Measurements from ENCODE around the gene DRAM1.
"Not testable (repeated sequence)": the region's sequence is repeated elsewhere in the genome, so short reads cannot be mapped to it uniquely, and the experiment has no call there.

Gene DRAM1

DNA sequence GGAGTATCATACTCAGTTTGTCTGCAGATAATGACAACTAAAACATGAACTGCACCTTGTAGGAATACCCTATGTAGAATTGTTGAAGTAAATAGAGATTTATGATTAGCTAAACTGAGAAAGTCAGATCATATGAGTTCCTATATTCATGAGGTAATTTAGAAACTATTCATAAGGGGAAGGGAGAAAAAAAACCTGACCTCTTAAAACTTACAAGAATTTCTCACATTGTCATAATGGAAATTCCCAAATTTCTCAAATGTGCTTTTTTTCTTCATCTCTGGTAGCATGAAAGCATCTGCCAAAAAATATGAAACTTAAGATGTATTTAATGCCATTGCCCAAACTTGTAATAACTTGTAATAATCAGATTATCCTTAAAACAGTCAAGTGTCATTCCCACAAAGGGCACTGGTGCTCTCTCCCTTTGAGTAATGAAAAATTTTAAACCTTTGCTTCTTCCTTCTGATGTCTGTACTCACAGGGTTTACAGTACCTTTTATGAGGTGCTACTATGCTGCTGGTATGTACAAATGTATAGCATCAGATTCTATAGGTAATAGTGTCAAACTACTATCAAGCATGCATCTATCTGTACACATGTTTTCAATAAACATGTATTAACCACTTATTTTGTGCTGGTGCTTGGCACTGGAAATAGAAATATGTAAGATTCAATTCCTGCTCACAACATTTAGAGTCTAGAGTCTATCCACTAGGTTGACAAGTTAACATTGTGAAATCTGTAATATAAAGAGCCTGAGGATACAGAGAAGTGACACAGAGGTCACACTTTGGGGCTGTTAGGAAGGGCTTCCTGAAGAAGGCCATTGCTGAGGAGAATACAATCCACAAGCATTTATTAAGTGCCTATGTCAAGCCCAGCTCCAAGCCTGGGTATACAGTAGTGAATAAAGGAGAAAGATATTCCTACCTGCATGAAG lies 17.4 kb upstream of the DRAM1 start:
- H3K9me3 ChIP-seq (ENCODE audit: control insufficient read depth, low read length) = no peaks in the 10 kb centered on the region

DNA sequence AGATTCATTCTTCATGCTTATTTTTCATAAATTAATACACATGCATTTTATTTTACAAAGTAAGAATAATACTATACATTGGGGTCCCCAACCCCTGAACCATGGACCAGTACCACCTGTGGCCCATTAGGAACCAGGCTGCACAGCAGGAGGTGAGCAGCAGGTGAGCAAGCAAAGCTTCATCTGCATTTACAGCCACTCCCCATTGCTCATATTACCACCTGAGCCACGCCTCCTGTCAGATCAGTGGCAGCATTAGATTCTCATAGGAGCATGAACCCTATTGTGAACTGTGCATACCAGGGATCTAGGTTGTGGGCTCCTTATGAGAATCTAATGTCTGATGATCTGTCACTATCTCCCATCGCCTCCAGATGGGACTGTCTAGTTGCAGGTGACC lies 15.7 kb upstream of the DRAM1 start:
- H3K9me3 ChIP-seq (ENCODE audit: control insufficient read depth, low read length); H3K4me1 ChIP-seq (ENCODE audit: control insufficient read depth, insufficient read depth, low read length, poor library complexity, severe bottlenecking); H3K36me3 ChIP-seq (ENCODE audit: control insufficient read depth, insufficient read depth, low read length); H3K27ac ChIP-seq (ENCODE audit: insufficient read depth, low read length, poor library complexity, severe bottlenecking); DNase-seq; H3K27me3 ChIP-seq (replicated peaks; ENCODE audit: control insufficient read depth, insufficient read depth, low read length, poor library complexity, severe bottlenecking); H3K4me3 ChIP-seq (ENCODE audit: insufficient read depth, low read depth, low read length, poor library complexity, severe bottlenecking): not testable (repeated sequence)

More for the DNA sequence above, 17.4 kb upstream of the DRAM1 start:
- H3K36me3 ChIP-seq (ENCODE audit: control insufficient read depth, insufficient read depth, low read length) = no peaks in the 10 kb centered on the region
- no peak for DNase-seq
- no peaks in the 10 kb centered on the region for H3K27me3 ChIP-seq (replicated peaks; ENCODE audit: control insufficient read depth, insufficient read depth, low read length, poor library complexity, severe bottlenecking)
- H3K4me1 ChIP-seq (ENCODE audit: control insufficient read depth, insufficient read depth, low read length, poor library complexity, severe bottlenecking) = no peaks in the 10 kb centered on the region
- H3K27ac ChIP-seq (ENCODE audit: insufficient read depth, low read length, poor library complexity, severe bottlenecking) = no peak overlapping the region
- H3K4me3 ChIP-seq (ENCODE audit: insufficient read depth, low read depth, low read length, poor library complexity, severe bottlenecking) = no peak overlapping the region

DNA sequence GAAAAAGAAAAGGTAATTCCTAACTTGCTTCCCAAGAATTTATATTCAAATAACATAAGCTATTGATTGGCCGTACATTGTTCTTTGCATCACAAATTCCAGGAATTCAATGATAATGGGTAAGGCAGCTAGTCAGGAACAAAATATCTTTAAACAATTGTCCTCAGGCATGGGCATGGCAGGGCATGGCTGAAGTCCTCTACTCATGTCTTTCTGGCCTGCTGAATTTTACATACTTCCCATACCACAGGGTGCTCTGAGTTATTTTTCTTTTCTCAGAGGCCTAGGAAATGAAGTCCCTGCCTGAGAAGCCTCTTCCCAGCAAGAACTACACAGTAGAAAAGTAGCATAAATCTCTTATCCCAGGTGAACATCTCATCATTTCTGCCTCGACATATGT lies 15.1 kb upstream of the DRAM1 start:
- no peaks in the 10 kb centered on the region for H3K4me1 ChIP-seq (ENCODE audit: control insufficient read depth, insufficient read depth, low read length, poor library complexity, severe bottlenecking)
- no peaks in the 10 kb centered on the region for H3K9me3 ChIP-seq (ENCODE audit: control insufficient read depth, low read length)
- no peaks in the 10 kb centered on the region for H3K27me3 ChIP-seq (replicated peaks; ENCODE audit: control insufficient read depth, insufficient read depth, low read length, poor library complexity, severe bottlenecking)
- H3K4me3 ChIP-seq (ENCODE audit: insufficient read depth, low read depth, low read length, poor library complexity, severe bottlenecking) = no peak overlapping the region
- H3K36me3 ChIP-seq (ENCODE audit: control insufficient read depth, insufficient read depth, low read length) = no peaks in the 10 kb centered on the region
- no peak overlapping the region for H3K27ac ChIP-seq (ENCODE audit: insufficient read depth, low read length, poor library complexity, severe bottlenecking)
- DNase-seq = no peak

GRCh38 chr12:101863981-101864380 lies 13.4 kb upstream of the DRAM1 start:
- H3K36me3 ChIP-seq (ENCODE audit: control insufficient read depth, insufficient read depth, low read length) = no peaks in the 10 kb centered on the region
- H3K27ac ChIP-seq (ENCODE audit: insufficient read depth, low read length, poor library complexity, severe bottlenecking) = no peak overlapping the region
- no peaks in the 10 kb centered on the region for H3K9me3 ChIP-seq (ENCODE audit: control insufficient read depth, low read length)
- DNase-seq = no peak
- no peaks in the 10 kb centered on the region for H3K27me3 ChIP-seq (replicated peaks; ENCODE audit: control insufficient read depth, insufficient read depth, low read length, poor library complexity, severe bottlenecking)
- H3K4me1 ChIP-seq (ENCODE audit: control insufficient read depth, insufficient read depth, low read length, poor library complexity, severe bottlenecking) = no peaks in the 10 kb centered on the region
- H3K4me3 ChIP-seq (ENCODE audit: insufficient read depth, low read depth, low read length, poor library complexity, severe bottlenecking) = no peak overlapping the region

DNA sequence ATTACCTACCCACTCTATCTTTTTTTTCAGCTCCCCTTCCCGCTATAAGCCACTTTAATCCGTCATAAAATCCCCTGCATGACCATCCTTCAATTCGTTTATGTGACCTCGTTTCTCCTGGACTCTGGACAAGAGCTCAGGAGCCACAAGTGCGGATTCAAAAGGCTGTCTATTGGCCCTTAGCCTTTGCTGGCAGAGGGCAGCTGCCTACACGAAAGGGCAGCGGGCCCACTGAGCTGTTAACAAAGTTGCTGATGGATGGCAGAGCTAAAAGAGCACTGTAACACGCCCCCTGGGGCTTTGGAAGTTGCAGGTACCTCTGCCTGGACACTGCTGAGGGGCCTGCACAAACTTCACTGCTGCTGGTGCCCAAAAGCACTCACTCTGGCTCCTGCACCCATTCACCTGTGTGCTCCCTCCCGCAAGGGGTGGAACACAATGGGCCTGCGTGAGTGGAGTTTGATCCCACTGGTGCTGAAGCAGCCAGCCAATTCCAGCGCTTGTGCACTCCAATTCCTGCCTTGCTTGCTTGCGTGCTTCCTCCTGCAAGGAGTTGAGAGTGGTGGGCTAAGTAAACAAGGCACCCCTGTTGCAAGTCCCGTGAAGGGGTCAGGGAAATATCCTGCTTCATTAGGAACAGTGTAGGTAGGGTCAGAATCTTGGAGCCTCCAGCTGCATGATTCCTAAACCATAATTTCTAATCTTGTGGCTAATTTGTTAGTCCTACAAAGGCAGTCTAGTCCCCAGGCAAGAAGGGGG lies 10.6 kb upstream of the DRAM1 start:
- Histone ChIP-seq H3K36me3 (ENCODE audit: control insufficient read depth, insufficient read depth, low read length) (no peaks in the 10 kb centered on the region), H3K4me3 (ENCODE audit: insufficient read depth, low read depth, low read length, poor library complexity, severe bottlenecking) (no peak overlapping the region), H3K27ac (ENCODE audit: insufficient read depth, low read length, poor library complexity, severe bottlenecking) (no peak overlapping the region), H3K27me3 (replicated peaks; ENCODE audit: control insufficient read depth, insufficient read depth, low read length, poor library complexity, severe bottlenecking) (no peaks in the 10 kb centered on the region), H3K9me3 (ENCODE audit: control insufficient read depth, low read length) (no peaks in the 10 kb centered on the region), H3K4me1 (ENCODE audit: control insufficient read depth, insufficient read depth, low read length, poor library complexity, severe bottlenecking) (no peaks in the 10 kb centered on the region)
- no peak for DNase-seq

- not testable (repeated sequence) for H3K4me1 ChIP-seq (ENCODE audit: control insufficient read depth, insufficient read depth, low read length, poor library complexity, severe bottlenecking); H3K9me3 ChIP-seq (ENCODE audit: control insufficient read depth, low read length); DNase-seq; H3K27ac ChIP-seq (ENCODE audit: insufficient read depth, low read length, poor library complexity, severe bottlenecking); H3K27me3 ChIP-seq (replicated peaks; ENCODE audit: control insufficient read depth, insufficient read depth, low read length, poor library complexity, severe bottlenecking); H3K36me3 ChIP-seq (ENCODE audit: control insufficient read depth, insufficient read depth, low read length); H3K4me3 ChIP-seq (ENCODE audit: insufficient read depth, low read depth, low read length, poor library complexity, severe bottlenecking)
These were observed 9.8 kb upstream of the DRAM1 start for GRCh38 chr12:101867619-101868018.

DNA sequence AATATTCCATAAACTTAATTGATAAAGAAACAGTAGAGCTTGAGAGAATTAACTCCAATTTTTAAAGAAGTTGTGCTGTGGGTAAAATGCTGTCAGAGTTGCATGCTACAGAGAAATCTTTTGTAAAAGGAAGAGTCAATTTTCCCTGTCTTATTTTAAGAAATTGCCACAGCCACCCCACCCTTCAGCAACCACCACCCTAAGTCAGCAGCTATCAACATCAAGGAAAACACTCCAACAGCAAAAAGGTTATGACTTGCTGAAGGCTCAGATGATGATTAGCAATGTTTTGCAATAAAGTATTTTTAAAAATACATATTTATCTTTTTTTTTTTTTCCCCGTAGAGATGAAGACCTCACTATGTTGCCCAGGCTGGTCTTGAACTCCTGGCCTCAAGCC lies 6.5 kb upstream of the DRAM1 start:
- Histone ChIP-seq H3K4me3 (ENCODE audit: insufficient read depth, low read depth, low read length, poor library complexity, severe bottlenecking) (no peak overlapping the region), H3K27ac (ENCODE audit: insufficient read depth, low read length, poor library complexity, severe bottlenecking) (no peak overlapping the region), H3K9me3 (ENCODE audit: control insufficient read depth, low read length) (no peaks in the 10 kb centered on the region), H3K4me1 (ENCODE audit: control insufficient read depth, insufficient read depth, low read length, poor library complexity, severe bottlenecking) (no peaks in the 10 kb centered on the region), H3K36me3 (ENCODE audit: control insufficient read depth, insufficient read depth, low read length) (no peaks in the 10 kb centered on the region), H3K27me3 (replicated peaks; ENCODE audit: control insufficient read depth, insufficient read depth, low read length, poor library complexity, severe bottlenecking) (no peaks in the 10 kb centered on the region)
- DNase-seq = no peak

DNA sequence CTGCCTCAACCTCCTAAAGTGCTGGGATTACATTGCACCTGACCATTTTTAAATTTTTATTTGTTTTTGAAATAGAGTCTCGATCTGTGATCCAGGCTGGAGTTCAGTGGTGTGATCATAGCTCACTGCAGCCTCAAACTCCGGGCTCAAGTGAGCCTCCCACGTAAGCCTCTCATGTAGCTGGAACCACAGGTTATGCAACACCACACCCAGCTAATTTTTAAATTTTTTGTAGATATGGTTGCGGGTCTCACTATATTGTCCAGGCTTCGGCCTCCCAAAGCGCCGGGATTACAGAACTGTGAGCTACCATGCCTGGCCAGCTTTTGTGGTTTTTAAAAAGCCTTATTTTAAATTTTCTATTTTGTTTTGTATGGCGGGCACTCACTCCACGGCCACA lies 2.2 kb upstream of the DRAM1 start:
- DNase-seq = no peak
- Histone ChIP-seq H3K36me3 (ENCODE audit: control insufficient read depth, insufficient read depth, low read length) (no peaks in the 10 kb centered on the region), H3K4me3 (ENCODE audit: insufficient read depth, low read depth, low read length, poor library complexity, severe bottlenecking) (no peak overlapping the region), H3K27me3 (replicated peaks; ENCODE audit: control insufficient read depth, insufficient read depth, low read length, poor library complexity, severe bottlenecking) (no peaks in the 10 kb centered on the region), H3K27ac (ENCODE audit: insufficient read depth, low read length, poor library complexity, severe bottlenecking) (no peak overlapping the region), H3K9me3 (ENCODE audit: control insufficient read depth, low read length) (no peaks in the 10 kb centered on the region), H3K4me1 (ENCODE audit: control insufficient read depth, insufficient read depth, low read length, poor library complexity, severe bottlenecking) (peaks cover 11% of the 10 kb centered on the region)

GRCh38 chr12:101876322-101876860 lies 989 bp upstream of the DRAM1 start:
- Histone ChIP-seq H3K4me1 (ENCODE audit: control insufficient read depth, insufficient read depth, low read length, poor library complexity, severe bottlenecking) (peaks cover 11% of the 10 kb centered on the region), H3K27ac (ENCODE audit: insufficient read depth, low read length, poor library complexity, severe bottlenecking) (peak overlapping the region; percentile 76)
- no peak for DNase-seq

GRCh38 chr12:101877806-101878242 lies 444 bp downstream of the DRAM1 start:
- H3K9me3 ChIP-seq (ENCODE audit: control insufficient read depth, low read length) = no peaks in the 10 kb centered on the region
- no peaks in the 10 kb centered on the region for H3K36me3 ChIP-seq (ENCODE audit: control insufficient read depth, insufficient read depth, low read length)
- no peak for DNase-seq
- H3K27me3 ChIP-seq (replicated peaks; ENCODE audit: control insufficient read depth, insufficient read depth, low read length, poor library complexity, severe bottlenecking) = no peaks in the 10 kb centered on the region
- H3K4me3 ChIP-seq (ENCODE audit: insufficient read depth, low read depth, low read length, poor library complexity, severe bottlenecking) = peak overlapping the region; percentile 98
- peak overlapping the region; percentile 76 for H3K27ac ChIP-seq (ENCODE audit: insufficient read depth, low read length, poor library complexity, severe bottlenecking)
- peaks cover 11% of the 10 kb centered on the region for H3K4me1 ChIP-seq (ENCODE audit: control insufficient read depth, insufficient read depth, low read length, poor library complexity, severe bottlenecking)

More at GRCh38 chr12:101876322-101876860, 989 bp upstream of the DRAM1 start:
- Histone ChIP-seq H3K36me3 (ENCODE audit: control insufficient read depth, insufficient read depth, low read length) (no peaks in the 10 kb centered on the region), H3K4me3 (ENCODE audit: insufficient read depth, low read depth, low read length, poor library complexity, severe bottlenecking) (peak overlapping the region; percentile 98), H3K27me3 (replicated peaks; ENCODE audit: control insufficient read depth, insufficient read depth, low read length, poor library complexity, severe bottlenecking) (no peaks in the 10 kb centered on the region), H3K9me3 (ENCODE audit: control insufficient read depth, low read length) (no peaks in the 10 kb centered on the region)

All from effector memory CD4-positive, alpha-beta T cell (primary cell).